Esophagus (tissue), 2 donors: Measurements from ENCODE around the gene LMNTD2. TPM values are rescaled to one million over a fixed set of nuclear protein-coding genes. Genes with fewer than 3 reads are reported as not detected.

Experiments used
- H3K27ac ChIP-seq, 2 donors: one replicate each; pipeline ENCODE4 v1.5.1; 2013; ENCODE audit warnings: low read depth in 2 of 2, mild to moderate bottlenecking in 2 of 2, inconsistent platforms in 1 of 2, low read length in 1 of 2, moderate library complexity in 1 of 2
- H3K27me3 ChIP-seq, 2 donors: one replicate each; pipeline ENCODE4 v1.6.1; 2013; ENCODE audit warnings: low read length in 2 of 2, control low read depth in 1 of 2, mild to moderate bottlenecking in 1 of 2; ENCODE audit not compliant: insufficient read depth in 2 of 2, control insufficient read depth in 1 of 2
- H3K36me3 ChIP-seq, 2 donors: one replicate each; pipeline ENCODE4 v1.6.1; 2013; ENCODE audit warnings: low read length in 1 of 2; ENCODE audit not compliant: control insufficient read depth in 2 of 2, insufficient read depth in 2 of 2
- H3K4me1 ChIP-seq, 2 donors: one replicate each; pipeline ENCODE4 v1.6.1; 2013; ENCODE audit warnings: low read length in 1 of 2; ENCODE audit not compliant: control insufficient read depth in 2 of 2, insufficient read depth in 2 of 2
- H3K4me3 ChIP-seq, 2 donors: one replicate each; pipeline ENCODE4 v1.5.1; 2013; ENCODE audit warnings: low read length in 2 of 2, mild to moderate bottlenecking in 2 of 2, low read depth in 1 of 2, moderate library complexity in 1 of 2
- H3K9me3 ChIP-seq, 2 donors: one replicate each; pipeline ENCODE4 v1.6.1; 2013; ENCODE audit warnings: mild to moderate bottlenecking in 2 of 2, low read depth in 1 of 2, low read length in 1 of 2, moderate library complexity in 1 of 2; ENCODE audit not compliant: control insufficient read depth in 2 of 2, insufficient read depth in 1 of 2
- WGBS, 2 donors: extraction: QIAGEN DNeasy Blood & Tissue Kit; methylation state at CpG; one replicate each; pipeline ENCODE4 v1.1.7; 2013; 5-methylcytosine and 5-hydroxymethylcytosine counted together
- polyA plus RNA-seq, 2 donors: library from polyadenylated mRNA; stranded (reverse); fragments of 200-250 nt; gene quantifications; one replicate each; pipeline ENCODE4 v1.2.3, GENCODE V29; 2013
- donor health status: healthy with polysubstance abuse.
- donor health status: Bipolar disorder and iron deficiency.

The LMNTD2 gene
- polyA plus RNA-seq, 2 donors: 2.9 to 6.9 TPM

- H3K27me3 ChIP-seq: no peaks in the 10 kb centered on the region
- 89 to 91% methylated on average over 11 of the region's 11 CpGs for WGBS, 2 donors
Observed at GRCh38 chr11:545171-545570, 15.4 kb downstream of the LMNTD2 start.

GRCh38 chr11:544817-545166, 15.7 kb downstream of the LMNTD2 start:
- Histone ChIP-seq H3K27me3 (no peaks in the 10 kb centered on the region), H3K4me3 (no peak overlapping the region), H3K9me3 (no peaks in the 10 kb centered on the region), H3K4me1 (peaks cover 0 to 4% of the 10 kb centered on the region in 2 donors), H3K36me3 (no peaks in the 10 kb centered on the region), H3K27ac (no peak overlapping the region)
- WGBS, 2 donors: 78 to 83% methylated on average over 5 of the region's 5 CpGs

More at GRCh38 chr11:545171-545570, 15.4 kb downstream of the LMNTD2 start:
- peaks cover 0 to 4% of the 10 kb centered on the region in 2 donors for H3K4me1 ChIP-seq
- no peaks in the 10 kb centered on the region for H3K9me3 ChIP-seq
- H3K4me3 ChIP-seq: no peak overlapping the region
- no peaks in the 10 kb centered on the region for H3K36me3 ChIP-seq
- H3K27ac ChIP-seq: no peak overlapping the region

GRCh38 chr11:541433-541885, 19.1 kb downstream of the LMNTD2 start:
- Histone ChIP-seq H3K27me3 (no peaks in the 10 kb centered on the region), H3K4me1 (peaks cover 4 to 9% of the 10 kb centered on the region in 2 donors), H3K9me3 (no peaks in the 10 kb centered on the region), H3K4me3 (no peak overlapping the region), H3K36me3 (no peaks in the 10 kb centered on the region), H3K27ac (no peak overlapping the region)
- 93% methylated on average over 19 to 20 of the region's 20 CpGs for WGBS, 2 donors

- Histone ChIP-seq H3K9me3 (no peaks in the 10 kb centered on the region), H3K4me3 (no peak overlapping the region), H3K36me3 (no peaks in the 10 kb centered on the region), H3K27ac (no peak overlapping the region), H3K4me1 (peaks cover 4 to 9% of the 10 kb centered on the region in 2 donors), H3K27me3 (no peaks in the 10 kb centered on the region)
- WGBS, 2 donors: 90 to 92% methylated on average over 22 to 23 of the region's 23 CpGs
Observed at GRCh38 chr11:540583-541432, 19.7 kb downstream of the LMNTD2 start.

GRCh38 chr11:539971-540481, 20.5 kb downstream of the LMNTD2 start:
- Histone ChIP-seq H3K27ac (no peak overlapping the region), H3K9me3 (no peaks in the 10 kb centered on the region), H3K36me3 (no peaks in the 10 kb centered on the region), H3K27me3 (no peaks in the 10 kb centered on the region), H3K4me3 (no peak overlapping the region), H3K4me1 (peaks cover 4 to 9% of the 10 kb centered on the region in 2 donors)
- 89 to 90% methylated on average over 7 to 8 of the region's 8 CpGs for WGBS, 2 donors

GRCh38 chr11:538431-539051, 22.0 kb downstream of the LMNTD2 start:
- Histone ChIP-seq H3K27me3 (no peaks in the 10 kb centered on the region), H3K4me3 (no peak overlapping the region), H3K27ac (no peak overlapping the region), H3K9me3 (no peaks in the 10 kb centered on the region), H3K4me1 (peaks cover 5 to 18% of the 10 kb centered on the region in 2 donors), H3K36me3 (peaks cover 0 to 8% of the 10 kb centered on the region in 2 donors)
- WGBS, 2 donors: 92 to 94% methylated on average over 20 of the region's 20 CpGs

- H3K27me3 ChIP-seq: no peaks in the 10 kb centered on the region
- peaks cover 0 to 16% of the 10 kb centered on the region in 2 donors for H3K36me3 ChIP-seq
- no peaks in the 10 kb centered on the region for H3K9me3 ChIP-seq
- WGBS, 2 donors: 40 to 45% methylated on average over 19 of the region's 19 CpGs
- H3K4me1 ChIP-seq: peaks cover 5 to 23% of the 10 kb centered on the region in 2 donors
- H3K27ac ChIP-seq: peak overlapping the region in 1 of 2 donors; percentile 0
- peak overlapping the region; percentile 20 to 41 for H3K4me3 ChIP-seq
Observed at GRCh38 chr11:537622-538430, 22.7 kb downstream of the LMNTD2 start.

- H3K9me3 ChIP-seq: no peaks in the 10 kb centered on the region
- H3K36me3 ChIP-seq: peaks cover 0 to 24% of the 10 kb centered on the region in 2 donors
- H3K27me3 ChIP-seq: no peaks in the 10 kb centered on the region
- peaks cover 5 to 29% of the 10 kb centered on the region in 2 donors for H3K4me1 ChIP-seq
- peak within 1 kb of the TSS; percentile 17 to 61 for H3K27ac ChIP-seq
- peak within 1 kb of the TSS; percentile 20 to 41 for H3K4me3 ChIP-seq
- 1 to 4% methylated on average over 87 to 93 of the region's 93 CpGs for WGBS, 2 donors
Observed at GRCh38 chr11:536841-537621, 23.5 kb downstream of the LMNTD2 start, which contains the start of gene LRRC56. TSS of gene LRRC56 (plus strand) at chr11:537527. CDS start at chr11:540685, 3,158 bp downstream.
